ENCODE measurements around the gene SETD7.

GRCh38 chr4:139465922-139466321 is 90.1 kb downstream of the SETD7 start:
- no peak for TF ChIP-seq POU6F1 (CRISPR knock-in tag; IDR thresholded peaks at IDR 0.05; ENCODE audit: borderline replicate concordance, low read depth)
- TF ChIP-seq RARB (CRISPR knock-in tag; IDR thresholded peaks at IDR 0.05): no peak
- TF ChIP-seq CSDC2 (CRISPR knock-in tag; IDR thresholded peaks at IDR 0.05): no peak
- TF ChIP-seq ZNF8 (CRISPR knock-in tag; IDR thresholded peaks at IDR 0.05): no peak
- TF ChIP-seq PATZ1 (CRISPR knock-in tag; IDR thresholded peaks at IDR 0.05; ENCODE audit: borderline replicate concordance): no peak
